ENCODE measurements around the gene NUCKS1. TPM values are rescaled to one million over a fixed set of nuclear protein-coding genes. Genes with fewer than 3 reads are reported as not detected.

NUCKS1 gene
- total and polyA plus RNA-seq, 2 of the 13 experiments (the other 11 are each of a cell fraction or from before 2014, with no cell fraction given): 35.5 to 117 TPM

DNA sequence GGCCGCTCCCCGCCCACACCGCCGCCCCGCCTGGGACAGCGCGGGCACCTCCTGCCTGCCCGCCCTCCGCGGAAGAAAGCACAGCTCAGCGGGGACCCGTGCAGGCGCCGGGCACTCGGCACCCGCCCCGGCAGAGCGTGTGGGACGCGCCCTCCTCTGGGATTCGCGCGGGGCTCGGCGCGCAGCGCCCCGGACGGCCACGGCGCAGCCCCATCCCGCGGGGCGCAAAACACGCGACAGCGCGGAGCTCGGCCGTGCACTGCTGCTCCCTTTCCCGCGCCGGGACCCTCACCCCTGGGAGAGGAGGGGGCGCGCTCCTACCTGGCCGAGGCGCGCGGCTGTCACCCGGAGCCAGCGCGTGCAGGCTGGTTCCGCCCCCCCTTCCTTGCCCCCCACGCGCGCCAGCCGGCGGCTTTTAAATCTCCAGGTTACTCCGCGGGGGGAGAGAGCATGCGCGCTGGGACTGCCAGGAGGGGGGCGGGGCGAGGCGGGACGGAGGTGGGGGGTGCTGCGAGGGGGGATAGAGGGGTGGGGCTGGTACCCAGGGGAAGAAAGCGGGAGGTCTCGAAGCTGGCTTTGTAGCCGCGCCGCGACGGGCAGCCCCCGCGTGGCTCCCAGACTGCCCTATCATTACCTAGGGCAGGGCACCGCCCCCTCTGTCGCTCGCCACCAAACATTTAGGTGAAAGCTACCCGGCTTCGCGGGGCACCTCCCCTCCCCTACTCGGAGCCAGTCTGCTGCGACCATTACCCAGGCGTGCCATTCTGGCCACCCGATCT is 69.7 kb downstream of the NUCKS1 start, which contains the start of gene SLC45A3 (continued):
- TF ChIP-seq, protein P1, sequence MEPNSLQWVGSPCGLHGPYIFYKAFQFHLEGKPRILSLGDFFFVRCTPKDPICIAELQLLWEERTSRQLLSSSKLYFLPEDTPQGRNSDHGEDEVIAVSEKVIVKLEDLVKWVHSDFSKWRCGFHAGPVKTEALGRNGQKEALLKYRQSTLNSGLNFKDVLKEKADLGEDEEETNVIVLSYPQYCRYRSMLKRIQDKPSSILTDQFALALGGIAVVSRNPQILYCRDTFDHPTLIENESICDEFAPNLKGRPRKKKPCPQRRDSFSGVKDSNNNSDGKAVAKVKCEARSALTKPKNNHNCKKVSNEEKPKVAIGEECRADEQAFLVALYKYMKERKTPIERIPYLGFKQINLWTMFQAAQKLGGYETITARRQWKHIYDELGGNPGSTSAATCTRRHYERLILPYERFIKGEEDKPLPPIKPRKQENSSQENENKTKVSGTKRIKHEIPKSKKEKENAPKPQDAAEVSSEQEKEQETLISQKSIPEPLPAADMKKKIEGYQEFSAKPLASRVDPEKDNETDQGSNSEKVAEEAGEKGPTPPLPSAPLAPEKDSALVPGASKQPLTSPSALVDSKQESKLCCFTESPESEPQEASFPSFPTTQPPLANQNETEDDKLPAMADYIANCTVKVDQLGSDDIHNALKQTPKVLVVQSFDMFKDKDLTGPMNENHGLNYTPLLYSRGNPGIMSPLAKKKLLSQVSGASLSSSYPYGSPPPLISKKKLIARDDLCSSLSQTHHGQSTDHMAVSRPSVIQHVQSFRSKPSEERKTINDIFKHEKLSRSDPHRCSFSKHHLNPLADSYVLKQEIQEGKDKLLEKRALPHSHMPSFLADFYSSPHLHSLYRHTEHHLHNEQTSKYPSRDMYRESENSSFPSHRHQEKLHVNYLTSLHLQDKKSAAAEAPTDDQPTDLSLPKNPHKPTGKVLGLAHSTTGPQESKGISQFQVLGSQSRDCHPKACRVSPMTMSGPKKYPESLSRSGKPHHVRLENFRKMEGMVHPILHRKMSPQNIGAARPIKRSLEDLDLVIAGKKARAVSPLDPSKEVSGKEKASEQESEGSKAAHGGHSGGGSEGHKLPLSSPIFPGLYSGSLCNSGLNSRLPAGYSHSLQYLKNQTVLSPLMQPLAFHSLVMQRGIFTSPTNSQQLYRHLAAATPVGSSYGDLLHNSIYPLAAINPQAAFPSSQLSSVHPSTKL (CRISPR knock-in tag; IDR thresholded peaks at IDR 0.05): no peak
- peak; percentile 22; the same call in 1 of the 2 replicates for TF ChIP-seq SIN3A (IDR thresholded peaks at IDR 0.05; ENCODE audit: borderline replicate concordance, low read depth, low read length)
- no peak for TF ChIP-seq ZNF790 (CRISPR knock-in tag; IDR thresholded peaks at IDR 0.05; ENCODE audit: borderline replicate concordance)
- no peak for TF ChIP-seq CEBPB (IDR thresholded peaks at IDR 0.05; ENCODE audit: borderline replicate concordance, low read depth, low read length)
- no peak for TF ChIP-seq MAZ (IDR thresholded peaks at IDR 0.05; ENCODE audit: borderline replicate concordance, low read depth, low read length)
- peak; percentile 48; the same call in 1 of the 2 replicates for TF ChIP-seq MAZ (CRISPR knock-in tag; IDR thresholded peaks at IDR 0.05; ENCODE audit: low read depth)
- TF ChIP-seq, protein P2, sequence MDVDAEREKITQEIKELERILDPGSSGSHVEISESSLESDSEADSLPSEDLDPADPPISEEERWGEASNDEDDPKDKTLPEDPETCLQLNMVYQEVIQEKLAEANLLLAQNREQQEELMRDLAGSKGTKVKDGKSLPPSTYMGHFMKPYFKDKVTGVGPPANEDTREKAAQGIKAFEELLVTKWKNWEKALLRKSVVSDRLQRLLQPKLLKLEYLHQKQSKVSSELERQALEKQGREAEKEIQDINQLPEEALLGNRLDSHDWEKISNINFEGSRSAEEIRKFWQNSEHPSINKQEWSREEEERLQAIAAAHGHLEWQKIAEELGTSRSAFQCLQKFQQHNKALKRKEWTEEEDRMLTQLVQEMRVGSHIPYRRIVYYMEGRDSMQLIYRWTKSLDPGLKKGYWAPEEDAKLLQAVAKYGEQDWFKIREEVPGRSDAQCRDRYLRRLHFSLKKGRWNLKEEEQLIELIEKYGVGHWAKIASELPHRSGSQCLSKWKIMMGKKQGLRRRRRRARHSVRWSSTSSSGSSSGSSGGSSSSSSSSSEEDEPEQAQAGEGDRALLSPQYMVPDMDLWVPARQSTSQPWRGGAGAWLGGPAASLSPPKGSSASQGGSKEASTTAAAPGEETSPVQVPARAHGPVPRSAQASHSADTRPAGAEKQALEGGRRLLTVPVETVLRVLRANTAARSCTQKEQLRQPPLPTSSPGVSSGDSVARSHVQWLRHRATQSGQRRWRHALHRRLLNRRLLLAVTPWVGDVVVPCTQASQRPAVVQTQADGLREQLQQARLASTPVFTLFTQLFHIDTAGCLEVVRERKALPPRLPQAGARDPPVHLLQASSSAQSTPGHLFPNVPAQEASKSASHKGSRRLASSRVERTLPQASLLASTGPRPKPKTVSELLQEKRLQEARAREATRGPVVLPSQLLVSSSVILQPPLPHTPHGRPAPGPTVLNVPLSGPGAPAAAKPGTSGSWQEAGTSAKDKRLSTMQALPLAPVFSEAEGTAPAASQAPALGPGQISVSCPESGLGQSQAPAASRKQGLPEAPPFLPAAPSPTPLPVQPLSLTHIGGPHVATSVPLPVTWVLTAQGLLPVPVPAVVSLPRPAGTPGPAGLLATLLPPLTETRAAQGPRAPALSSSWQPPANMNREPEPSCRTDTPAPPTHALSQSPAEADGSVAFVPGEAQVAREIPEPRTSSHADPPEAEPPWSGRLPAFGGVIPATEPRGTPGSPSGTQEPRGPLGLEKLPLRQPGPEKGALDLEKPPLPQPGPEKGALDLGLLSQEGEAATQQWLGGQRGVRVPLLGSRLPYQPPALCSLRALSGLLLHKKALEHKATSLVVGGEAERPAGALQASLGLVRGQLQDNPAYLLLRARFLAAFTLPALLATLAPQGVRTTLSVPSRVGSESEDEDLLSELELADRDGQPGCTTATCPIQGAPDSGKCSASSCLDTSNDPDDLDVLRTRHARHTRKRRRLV (CRISPR knock-in tag; IDR thresholded peaks at IDR 0.05): no peak
- peak; percentile 74; the same call in 1 of the 2 replicates for TF ChIP-seq ZNF777 (CRISPR knock-in tag; IDR thresholded peaks at IDR 0.05)
- TF ChIP-seq ZFYVE20 (CRISPR knock-in tag; IDR thresholded peaks at IDR 0.05; ENCODE audit: borderline replicate concordance, low read depth): no peak
- TF ChIP-seq TRIM24 (CRISPR knock-in tag; IDR thresholded peaks at IDR 0.05): no peak
- TF ChIP-seq, protein P3, sequence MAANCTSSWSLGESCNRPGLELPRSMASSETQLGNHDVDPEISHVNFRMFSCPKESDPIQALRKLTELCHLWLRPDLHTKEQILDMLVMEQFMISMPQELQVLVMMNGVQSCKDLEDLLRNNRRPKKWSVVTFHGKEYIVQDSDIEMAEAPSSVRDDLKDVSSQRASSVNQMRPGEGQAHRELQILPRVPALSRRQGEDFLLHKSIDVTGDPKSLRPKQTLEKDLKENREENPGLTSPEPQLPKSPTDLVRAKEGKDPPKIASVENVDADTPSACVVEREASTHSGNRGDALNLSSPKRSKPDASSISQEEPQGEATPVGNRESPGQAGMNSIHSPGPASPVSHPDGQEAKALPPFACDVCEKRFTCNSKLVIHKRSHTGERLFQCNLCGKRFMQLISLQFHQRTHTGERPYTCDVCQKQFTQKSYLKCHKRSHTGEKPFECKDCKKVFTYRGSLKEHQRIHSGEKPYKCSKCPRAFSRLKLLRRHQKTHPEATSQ (CRISPR knock-in tag; IDR thresholded peaks at IDR 0.05; ENCODE audit: borderline replicate concordance): no peak
- TF ChIP-seq ZKSCAN5 (CRISPR knock-in tag; IDR thresholded peaks at IDR 0.05): no peak
- TF ChIP-seq ZNF121 (CRISPR knock-in tag; IDR thresholded peaks at IDR 0.05): no peak
- no peak for TF ChIP-seq MZF1 (CRISPR knock-in tag; IDR thresholded peaks at IDR 0.05; ENCODE audit: borderline replicate concordance)
- no peak for TF ChIP-seq FOXP1 (IDR thresholded peaks at IDR 0.05)
- no peak for TF ChIP-seq FOXP1 (CRISPR knock-in tag; IDR thresholded peaks at IDR 0.05)
- TF ChIP-seq PHF8 (CRISPR knock-in tag; IDR thresholded peaks at IDR 0.05): peak; percentile 8; the same call in 1 of the 2 replicates
- TF ChIP-seq ZNF883 (CRISPR knock-in tag; IDR thresholded peaks at IDR 0.05; ENCODE audit: not compliant biosample characterization): no peak

Data from HepG2 (cell line).